Mammary epithelial cell (primary cell): ENCODE results near the gene RSAD2.

ENCODE experiments used
- EZH2 ChIP-seq: IDR thresholded peaks from 2 replicates; pipeline ENCODE4 v1.6.1; 2012; ENCODE audit warnings: low read length, inconsistent platforms, borderline replicate concordance
- TF ChIP-seq, protein P1 (sequence below), 2 donors: IDR thresholded peaks in 1 of 2; conservative IDR thresholded peaks in 1 of 2; 2 replicates each; pipeline ENCODE4 v1.5.1; 2011 to 2012; ENCODE audit warnings: inconsistent platforms in 2 of 2, low read length in 2 of 2, mild to moderate bottlenecking in 2 of 2, control low read depth in 1 of 2, low read depth in 1 of 2; ENCODE audit not compliant: insufficient read depth in 1 of 2; ENCODE audit errors: extremely low read depth in 1 of 2

DNA sequence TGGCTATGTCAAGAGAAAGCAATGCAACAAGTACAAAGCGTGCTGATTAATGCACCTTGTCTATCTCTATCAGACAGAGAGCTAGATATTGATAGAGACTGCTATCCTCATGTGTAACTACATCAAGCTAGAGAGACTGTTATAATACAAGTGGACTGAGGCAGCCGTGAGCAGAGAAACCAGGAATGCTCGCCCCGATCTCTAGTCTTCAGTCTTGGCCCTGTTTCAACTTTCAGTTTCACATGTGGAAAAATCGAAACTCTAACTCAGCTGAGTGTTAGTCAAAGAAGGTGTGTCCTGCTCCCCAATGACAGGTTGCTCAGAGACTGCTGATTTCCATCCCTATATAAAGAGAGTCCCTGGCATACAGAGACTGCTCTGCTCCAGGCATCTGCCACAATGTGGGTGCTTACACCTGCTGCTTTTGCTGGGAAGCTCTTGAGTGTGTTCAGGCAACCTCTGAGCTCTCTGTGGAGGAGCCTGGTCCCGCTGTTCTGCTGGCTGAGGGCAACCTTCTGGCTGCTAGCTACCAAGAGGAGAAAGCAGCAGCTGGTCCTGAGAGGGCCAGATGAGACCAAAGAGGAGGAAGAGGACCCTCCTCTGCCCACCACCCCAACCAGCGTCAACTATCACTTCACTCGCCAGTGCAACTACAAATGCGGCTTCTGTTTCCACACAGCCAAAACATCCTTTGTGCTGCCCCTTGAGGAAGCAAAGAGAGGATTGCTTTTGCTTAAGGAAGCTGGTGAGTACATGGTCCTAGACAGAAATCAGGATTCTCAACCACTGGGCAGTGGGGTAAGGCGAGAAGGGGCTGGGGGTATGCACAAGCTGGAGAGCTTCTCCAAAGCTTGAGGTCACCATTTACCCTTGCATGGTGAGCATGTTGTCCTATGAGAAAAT, at the start of gene RSAD2:
- TF ChIP-seq, protein P1, sequence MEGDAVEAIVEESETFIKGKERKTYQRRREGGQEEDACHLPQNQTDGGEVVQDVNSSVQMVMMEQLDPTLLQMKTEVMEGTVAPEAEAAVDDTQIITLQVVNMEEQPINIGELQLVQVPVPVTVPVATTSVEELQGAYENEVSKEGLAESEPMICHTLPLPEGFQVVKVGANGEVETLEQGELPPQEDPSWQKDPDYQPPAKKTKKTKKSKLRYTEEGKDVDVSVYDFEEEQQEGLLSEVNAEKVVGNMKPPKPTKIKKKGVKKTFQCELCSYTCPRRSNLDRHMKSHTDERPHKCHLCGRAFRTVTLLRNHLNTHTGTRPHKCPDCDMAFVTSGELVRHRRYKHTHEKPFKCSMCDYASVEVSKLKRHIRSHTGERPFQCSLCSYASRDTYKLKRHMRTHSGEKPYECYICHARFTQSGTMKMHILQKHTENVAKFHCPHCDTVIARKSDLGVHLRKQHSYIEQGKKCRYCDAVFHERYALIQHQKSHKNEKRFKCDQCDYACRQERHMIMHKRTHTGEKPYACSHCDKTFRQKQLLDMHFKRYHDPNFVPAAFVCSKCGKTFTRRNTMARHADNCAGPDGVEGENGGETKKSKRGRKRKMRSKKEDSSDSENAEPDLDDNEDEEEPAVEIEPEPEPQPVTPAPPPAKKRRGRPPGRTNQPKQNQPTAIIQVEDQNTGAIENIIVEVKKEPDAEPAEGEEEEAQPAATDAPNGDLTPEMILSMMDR (conservative IDR thresholded peaks at IDR 0.05 in 1 of 2, IDR thresholded peaks at IDR 0.05 in 1 of 2; ENCODE audit: extremely low read depth in 1 of 2, insufficient read depth in 1 of 2, low read depth in 1 of 2, low read length in 2 of 2): no peak
- TF ChIP-seq EZH2: no peak
